ENCODE results near the gene SLFN12L. TPM values are rescaled to one million over a fixed set of nuclear protein-coding genes. Genes with fewer than 3 reads are reported as not detected.
"Not testable (repeated sequence)": the region's sequence is repeated elsewhere in the genome, so short reads cannot be mapped to it uniquely, and the experiment has no call there.

The SLFN12L gene
- polyA plus RNA-seq, 1 of the 3 experiments (the other 2 are of a cell fraction), result not detected

DNA sequence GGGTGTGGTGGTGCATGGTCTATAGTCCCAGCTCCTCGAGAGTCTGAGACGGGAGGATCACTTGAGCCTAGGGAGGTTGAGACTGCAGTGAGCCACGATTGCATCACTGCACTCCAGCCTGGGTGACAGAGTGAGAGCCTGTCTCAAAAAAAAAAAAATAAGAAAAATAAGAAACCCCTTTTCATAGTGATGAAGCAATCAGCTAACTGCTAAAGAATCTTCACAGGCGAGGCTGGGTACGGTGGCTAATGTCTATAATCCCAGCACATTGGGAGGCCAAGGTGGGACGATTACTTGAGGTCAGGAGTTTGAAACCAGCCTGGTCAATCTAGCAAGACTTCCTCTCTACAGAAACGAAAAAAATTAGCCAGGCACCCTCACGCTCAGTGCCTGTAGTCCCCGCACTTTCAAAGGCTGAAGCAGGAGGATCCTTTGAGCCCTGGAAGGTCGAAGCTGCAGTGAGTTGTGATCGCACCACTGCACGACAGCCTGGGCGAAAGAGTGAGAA is 760 bp downstream of the SLFN12L start:
- H3F3A ChIP-seq (replicated peaks; ENCODE audit: insufficient read depth), result peaks cover 5% of the 10 kb centered on the region
- POLR2A ChIA-PET, result no interaction called here
- WGBS (ENCODE audit: low lambda C conversion rate), result 46% methylated on average over 13 of the region's 13 CpGs
- H3K9me3 ChIP-seq, result no peaks in the 10 kb centered on the region
- no peak overlapping the region for H3K4me3 ChIP-seq (ENCODE audit: low read depth in 2 of 2, low read length in 1 of 2)
- no peak overlapping the region for H2AFZ ChIP-seq (ENCODE audit: low read depth)
- no peak overlapping the region for H3K4me2 ChIP-seq
- H3K27me3 ChIP-seq (ENCODE audit: insufficient read depth), result peaks cover 29% of the 10 kb centered on the region
- no peak overlapping the region for H3K27ac ChIP-seq (ENCODE audit: low read depth in 2 of 2, low read length in 1 of 2)
- H3K4me1 ChIP-seq (ENCODE audit: control insufficient read depth in 1 of 2, insufficient read depth in 2 of 2, low read depth in 1 of 2, low read length in 1 of 2), result no peaks in the 10 kb centered on the region
- H3K9ac ChIP-seq, result no peak overlapping the region
- no peak for DNase-seq
- TF ChIP-seq, protein P1, sequence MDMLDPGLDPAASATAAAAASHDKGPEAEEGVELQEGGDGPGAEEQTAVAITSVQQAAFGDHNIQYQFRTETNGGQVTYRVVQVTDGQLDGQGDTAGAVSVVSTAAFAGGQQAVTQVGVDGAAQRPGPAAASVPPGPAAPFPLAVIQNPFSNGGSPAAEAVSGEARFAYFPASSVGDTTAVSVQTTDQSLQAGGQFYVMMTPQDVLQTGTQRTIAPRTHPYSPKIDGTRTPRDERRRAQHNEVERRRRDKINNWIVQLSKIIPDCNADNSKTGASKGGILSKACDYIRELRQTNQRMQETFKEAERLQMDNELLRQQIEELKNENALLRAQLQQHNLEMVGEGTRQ (IDR thresholded peaks at IDR 0.05; ENCODE audit: borderline replicate concordance, low read depth, low read length), result no peak
- TF ChIP-seq YY1 (IDR thresholded peaks at IDR 0.05; ENCODE audit: low read depth) (no peak), ELF1 (IDR thresholded peaks at IDR 0.05) (no peak), MXI1 (IDR thresholded peaks at IDR 0.05; ENCODE audit: low read depth, low read length) (no peak), TCF12 (IDR thresholded peaks at IDR 0.05) (no peak), EZH2phosphoT487 (IDR thresholded peaks at IDR 0.05; ENCODE audit: borderline replicate concordance, low read depth) (no peak), RCOR1 (IDR thresholded peaks at IDR 0.05; ENCODE audit: low read length) (no peak), RFX5 (IDR thresholded peaks at IDR 0.05; ENCODE audit: low read length) (no peak), NRF1 (IDR thresholded peaks at IDR 0.05; ENCODE audit: low read depth, low read length) (no peak), SMC3 (IDR thresholded peaks at IDR 0.05; ENCODE audit: low read depth, low read length) (no peak), EP300 (IDR thresholded peaks at IDR 0.05; ENCODE audit: borderline replicate concordance in 1 of 2, low read depth in 1 of 2, low read length in 1 of 2) (no peak), CHD2 (IDR thresholded peaks at IDR 0.05; ENCODE audit: low read length, partially characterized antibody) (no peak), FOXM1 (IDR thresholded peaks at IDR 0.05; ENCODE audit: low read depth) (no peak), TAF1 (IDR thresholded peaks at IDR 0.05; ENCODE audit: borderline replicate concordance, low read depth, low read length) (no peak)
- TF ChIP-seq, protein P2, sequence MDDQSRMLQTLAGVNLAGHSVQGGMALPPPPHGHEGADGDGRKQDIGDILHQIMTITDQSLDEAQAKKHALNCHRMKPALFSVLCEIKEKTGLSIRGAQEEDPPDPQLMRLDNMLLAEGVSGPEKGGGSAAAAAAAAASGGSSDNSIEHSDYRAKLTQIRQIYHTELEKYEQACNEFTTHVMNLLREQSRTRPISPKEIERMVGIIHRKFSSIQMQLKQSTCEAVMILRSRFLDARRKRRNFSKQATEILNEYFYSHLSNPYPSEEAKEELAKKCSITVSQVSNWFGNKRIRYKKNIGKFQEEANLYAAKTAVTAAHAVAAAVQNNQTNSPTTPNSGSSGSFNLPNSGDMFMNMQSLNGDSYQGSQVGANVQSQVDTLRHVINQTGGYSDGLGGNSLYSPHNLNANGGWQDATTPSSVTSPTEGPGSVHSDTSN (IDR thresholded peaks at IDR 0.05), result no peak
- TF ChIP-seq, protein P3, sequence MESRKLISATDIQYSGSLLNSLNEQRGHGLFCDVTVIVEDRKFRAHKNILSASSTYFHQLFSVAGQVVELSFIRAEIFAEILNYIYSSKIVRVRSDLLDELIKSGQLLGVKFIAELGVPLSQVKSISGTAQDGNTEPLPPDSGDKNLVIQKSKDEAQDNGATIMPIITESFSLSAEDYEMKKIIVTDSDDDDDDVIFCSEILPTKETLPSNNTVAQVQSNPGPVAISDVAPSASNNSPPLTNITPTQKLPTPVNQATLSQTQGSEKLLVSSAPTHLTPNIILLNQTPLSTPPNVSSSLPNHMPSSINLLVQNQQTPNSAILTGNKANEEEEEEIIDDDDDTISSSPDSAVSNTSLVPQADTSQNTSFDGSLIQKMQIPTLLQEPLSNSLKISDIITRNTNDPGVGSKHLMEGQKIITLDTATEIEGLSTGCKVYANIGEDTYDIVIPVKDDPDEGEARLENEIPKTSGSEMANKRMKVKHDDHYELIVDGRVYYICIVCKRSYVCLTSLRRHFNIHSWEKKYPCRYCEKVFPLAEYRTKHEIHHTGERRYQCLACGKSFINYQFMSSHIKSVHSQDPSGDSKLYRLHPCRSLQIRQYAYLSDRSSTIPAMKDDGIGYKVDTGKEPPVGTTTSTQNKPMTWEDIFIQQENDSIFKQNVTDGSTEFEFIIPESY (IDR thresholded peaks at IDR 0.05; ENCODE audit: borderline replicate concordance, low read depth), result no peak
- TF ChIP-seq, protein P4, sequence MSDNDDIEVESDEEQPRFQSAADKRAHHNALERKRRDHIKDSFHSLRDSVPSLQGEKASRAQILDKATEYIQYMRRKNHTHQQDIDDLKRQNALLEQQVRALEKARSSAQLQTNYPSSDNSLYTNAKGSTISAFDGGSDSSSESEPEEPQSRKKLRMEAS (IDR thresholded peaks at IDR 0.05; ENCODE audit: low read depth), result no peak
- TF ChIP-seq, protein P5, sequence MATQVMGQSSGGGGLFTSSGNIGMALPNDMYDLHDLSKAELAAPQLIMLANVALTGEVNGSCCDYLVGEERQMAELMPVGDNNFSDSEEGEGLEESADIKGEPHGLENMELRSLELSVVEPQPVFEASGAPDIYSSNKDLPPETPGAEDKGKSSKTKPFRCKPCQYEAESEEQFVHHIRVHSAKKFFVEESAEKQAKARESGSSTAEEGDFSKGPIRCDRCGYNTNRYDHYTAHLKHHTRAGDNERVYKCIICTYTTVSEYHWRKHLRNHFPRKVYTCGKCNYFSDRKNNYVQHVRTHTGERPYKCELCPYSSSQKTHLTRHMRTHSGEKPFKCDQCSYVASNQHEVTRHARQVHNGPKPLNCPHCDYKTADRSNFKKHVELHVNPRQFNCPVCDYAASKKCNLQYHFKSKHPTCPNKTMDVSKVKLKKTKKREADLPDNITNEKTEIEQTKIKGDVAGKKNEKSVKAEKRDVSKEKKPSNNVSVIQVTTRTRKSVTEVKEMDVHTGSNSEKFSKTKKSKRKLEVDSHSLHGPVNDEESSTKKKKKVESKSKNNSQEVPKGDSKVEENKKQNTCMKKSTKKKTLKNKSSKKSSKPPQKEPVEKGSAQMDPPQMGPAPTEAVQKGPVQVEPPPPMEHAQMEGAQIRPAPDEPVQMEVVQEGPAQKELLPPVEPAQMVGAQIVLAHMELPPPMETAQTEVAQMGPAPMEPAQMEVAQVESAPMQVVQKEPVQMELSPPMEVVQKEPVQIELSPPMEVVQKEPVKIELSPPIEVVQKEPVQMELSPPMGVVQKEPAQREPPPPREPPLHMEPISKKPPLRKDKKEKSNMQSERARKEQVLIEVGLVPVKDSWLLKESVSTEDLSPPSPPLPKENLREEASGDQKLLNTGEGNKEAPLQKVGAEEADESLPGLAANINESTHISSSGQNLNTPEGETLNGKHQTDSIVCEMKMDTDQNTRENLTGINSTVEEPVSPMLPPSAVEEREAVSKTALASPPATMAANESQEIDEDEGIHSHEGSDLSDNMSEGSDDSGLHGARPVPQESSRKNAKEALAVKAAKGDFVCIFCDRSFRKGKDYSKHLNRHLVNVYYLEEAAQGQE (IDR thresholded peaks at IDR 0.05; ENCODE audit: low read depth, low read length), result no peak
- CTCF ChIA-PET, result interaction anchor here (0.6 to 8.9 kb wide), 3 partner anchors 17 to 224 kb away, joined by 3 to 118 read pairs (median 3); no protein-coding TSS in a partner anchor
- no peaks in the 10 kb centered on the region for H4K20me1 ChIP-seq (ENCODE audit: insufficient read depth)
- H3K36me3 ChIP-seq (replicated peaks in 1 of 2; ENCODE audit: control insufficient read depth in 1 of 2, insufficient read depth in 2 of 2, low read length in 1 of 2), result no peaks in the 10 kb centered on the region
- no peaks in the 10 kb centered on the region for H3K79me2 ChIP-seq (ENCODE audit: insufficient read depth)
- no peaks in the 10 kb centered on the region for H3K9me2 ChIP-seq

DNA sequence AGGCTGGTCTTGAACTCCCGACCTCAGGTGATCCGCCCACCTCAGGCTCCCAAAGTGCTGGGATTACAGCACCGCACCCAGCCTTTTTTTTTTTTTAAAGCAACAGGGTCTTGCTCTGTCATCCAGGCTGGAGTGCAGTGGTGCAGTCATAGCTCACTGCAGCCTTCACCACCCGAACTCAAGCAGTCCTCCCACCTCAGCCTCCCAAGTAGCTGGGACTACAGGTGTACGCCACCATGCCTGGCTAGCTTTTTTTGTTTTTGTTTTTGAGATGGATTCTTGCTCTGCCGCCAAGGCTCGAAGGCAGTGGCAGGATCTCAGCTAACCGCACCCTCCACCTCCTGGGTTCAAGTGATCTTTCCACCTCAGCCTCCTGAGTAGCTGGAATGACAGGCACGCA is 2.1 kb downstream of the SLFN12L start:
- H3K36me3 ChIP-seq (replicated peaks in 1 of 2; ENCODE audit: control insufficient read depth in 1 of 2, insufficient read depth in 2 of 2, low read length in 1 of 2); H3F3A ChIP-seq (replicated peaks; ENCODE audit: insufficient read depth); H3K4me2 ChIP-seq; POLR2A ChIA-PET; H3K9me3 ChIP-seq; DNase-seq; H3K9me2 ChIP-seq; H3K4me3 ChIP-seq (ENCODE audit: low read depth in 2 of 2, low read length in 1 of 2); H2AFZ ChIP-seq (ENCODE audit: low read depth); H4K20me1 ChIP-seq (ENCODE audit: insufficient read depth); H3K79me2 ChIP-seq (ENCODE audit: insufficient read depth); H3K4me1 ChIP-seq (ENCODE audit: control insufficient read depth in 1 of 2, insufficient read depth in 2 of 2, low read depth in 1 of 2, low read length in 1 of 2); H3K27ac ChIP-seq (ENCODE audit: low read depth in 2 of 2, low read length in 1 of 2); H3K9ac ChIP-seq: not testable (repeated sequence)
- WGBS (ENCODE audit: low lambda C conversion rate), result 23% methylated on average over 9 of the region's 9 CpGs
- H3K27me3 ChIP-seq (ENCODE audit: insufficient read depth), result peaks cover 34% of the 10 kb centered on the region
- CTCF ChIA-PET, result interaction anchor here (8.9 kb wide), 1 partner anchor 222 kb away, joined by 118 read pairs; no protein-coding TSS in a partner anchor
